ENCODE results near the gene METTL2B.
"Not testable (repeated sequence)": the region's sequence is repeated elsewhere in the genome, so short reads cannot be mapped to it uniquely, and the experiment has no call there.

Gene METTL2B

DNA sequence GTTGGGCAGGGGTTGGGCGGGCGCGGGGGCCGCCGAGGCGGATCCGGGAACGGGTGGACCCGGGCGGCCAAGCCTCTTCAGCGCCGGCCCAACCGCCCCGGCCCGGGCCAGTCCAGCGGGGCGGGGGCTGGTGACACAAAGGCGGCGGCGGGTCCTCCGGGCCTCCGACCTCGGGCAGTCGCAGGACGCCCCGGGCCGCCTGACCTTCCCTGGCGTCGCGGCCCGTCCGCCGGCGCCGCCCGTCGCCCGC is 54.2 kb downstream of the METTL2B start:
- H3K4me3 ChIP-seq (ENCODE audit: control insufficient read depth, low read depth, low read length) = peak overlapping the region; percentile 64

DNA sequence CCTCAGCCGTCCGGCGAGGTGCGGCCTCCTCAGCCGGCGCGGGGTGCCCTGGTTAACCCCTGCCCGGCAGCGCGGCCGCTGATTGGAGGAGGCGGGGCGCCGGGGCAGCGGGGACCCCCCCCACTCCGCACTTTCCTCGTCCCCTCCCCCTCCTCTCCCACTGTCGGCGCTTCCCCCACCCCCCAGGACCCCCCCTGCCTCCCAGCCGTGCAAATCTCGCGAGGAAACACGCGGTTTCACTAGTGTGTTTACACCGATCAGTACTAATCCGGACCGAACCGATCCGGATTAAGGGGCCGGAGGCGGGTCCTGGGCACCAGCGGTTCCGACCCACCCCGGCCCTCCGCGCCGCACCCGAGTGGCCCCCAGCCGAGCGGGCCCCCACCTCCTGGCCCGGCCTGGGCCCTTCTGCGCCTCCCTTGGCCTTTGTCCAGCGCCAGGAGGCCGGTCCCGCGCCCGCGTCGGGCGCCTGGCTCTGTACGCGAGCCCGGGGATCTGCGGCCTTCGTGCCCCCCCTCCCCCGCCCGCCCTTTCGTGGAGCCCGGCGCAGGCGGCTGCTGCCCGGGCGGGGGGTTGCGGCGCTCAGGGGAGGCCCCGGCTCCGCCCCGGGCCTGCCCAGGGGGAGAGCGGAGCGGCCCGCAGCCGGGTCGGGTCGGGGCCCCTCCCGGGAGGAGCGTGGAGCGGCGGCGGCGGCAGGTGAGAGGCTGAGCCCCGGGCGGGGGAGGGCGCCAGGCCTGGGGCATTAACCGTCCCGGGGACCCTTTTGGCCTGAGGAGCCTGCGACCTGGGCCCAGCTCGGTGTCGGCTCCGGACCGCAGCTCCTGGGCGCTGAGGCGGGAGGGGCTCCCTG is 54.8 kb downstream of the METTL2B start:
- DNase-seq (ENCODE audit: low read depth) = peak; percentile 18
- peak overlapping the region; percentile 64 for H3K4me3 ChIP-seq (ENCODE audit: control insufficient read depth, low read depth, low read length)

More for the DNA sequence above, 54.2 kb downstream of the METTL2B start:
- no peak for DNase-seq (ENCODE audit: low read depth)
- TF ChIP-seq, protein P1, sequence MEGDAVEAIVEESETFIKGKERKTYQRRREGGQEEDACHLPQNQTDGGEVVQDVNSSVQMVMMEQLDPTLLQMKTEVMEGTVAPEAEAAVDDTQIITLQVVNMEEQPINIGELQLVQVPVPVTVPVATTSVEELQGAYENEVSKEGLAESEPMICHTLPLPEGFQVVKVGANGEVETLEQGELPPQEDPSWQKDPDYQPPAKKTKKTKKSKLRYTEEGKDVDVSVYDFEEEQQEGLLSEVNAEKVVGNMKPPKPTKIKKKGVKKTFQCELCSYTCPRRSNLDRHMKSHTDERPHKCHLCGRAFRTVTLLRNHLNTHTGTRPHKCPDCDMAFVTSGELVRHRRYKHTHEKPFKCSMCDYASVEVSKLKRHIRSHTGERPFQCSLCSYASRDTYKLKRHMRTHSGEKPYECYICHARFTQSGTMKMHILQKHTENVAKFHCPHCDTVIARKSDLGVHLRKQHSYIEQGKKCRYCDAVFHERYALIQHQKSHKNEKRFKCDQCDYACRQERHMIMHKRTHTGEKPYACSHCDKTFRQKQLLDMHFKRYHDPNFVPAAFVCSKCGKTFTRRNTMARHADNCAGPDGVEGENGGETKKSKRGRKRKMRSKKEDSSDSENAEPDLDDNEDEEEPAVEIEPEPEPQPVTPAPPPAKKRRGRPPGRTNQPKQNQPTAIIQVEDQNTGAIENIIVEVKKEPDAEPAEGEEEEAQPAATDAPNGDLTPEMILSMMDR (IDR thresholded peaks at IDR 0.05; ENCODE audit: control insufficient read depth, insufficient read depth, low read depth, low read length, missing control alignments) = no peak

DNA sequence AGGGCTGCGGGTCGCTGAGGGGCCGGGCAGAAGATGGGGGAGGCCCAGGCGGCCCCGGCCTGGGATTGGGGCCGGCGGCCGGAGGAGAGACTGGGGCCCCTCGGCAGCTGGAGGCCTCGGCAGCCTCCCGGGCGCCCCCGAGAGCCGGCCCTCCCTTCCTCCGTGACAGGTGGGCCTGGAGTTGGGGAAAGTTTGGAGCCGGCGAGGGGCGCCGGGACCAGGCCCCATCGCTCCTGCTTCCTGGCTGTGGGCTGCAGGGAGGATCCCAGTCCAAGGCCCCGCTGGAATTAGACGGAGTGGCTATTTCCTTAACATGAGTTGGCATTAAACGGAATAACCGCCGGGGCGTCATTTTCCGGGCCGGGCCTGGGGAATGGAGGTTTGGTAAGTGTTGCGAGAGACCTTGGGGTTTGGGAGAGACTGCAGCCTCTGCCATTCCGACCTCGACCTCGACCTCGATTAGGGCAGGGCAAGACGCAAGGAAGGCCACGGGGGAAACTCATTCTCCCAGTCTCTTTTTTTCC is 55.5 kb downstream of the METTL2B start:
- peak overlapping the region; percentile 64 for H3K4me3 ChIP-seq (ENCODE audit: control insufficient read depth, low read depth, low read length)
- not testable (repeated sequence) for DNase-seq (ENCODE audit: low read depth)

DNA sequence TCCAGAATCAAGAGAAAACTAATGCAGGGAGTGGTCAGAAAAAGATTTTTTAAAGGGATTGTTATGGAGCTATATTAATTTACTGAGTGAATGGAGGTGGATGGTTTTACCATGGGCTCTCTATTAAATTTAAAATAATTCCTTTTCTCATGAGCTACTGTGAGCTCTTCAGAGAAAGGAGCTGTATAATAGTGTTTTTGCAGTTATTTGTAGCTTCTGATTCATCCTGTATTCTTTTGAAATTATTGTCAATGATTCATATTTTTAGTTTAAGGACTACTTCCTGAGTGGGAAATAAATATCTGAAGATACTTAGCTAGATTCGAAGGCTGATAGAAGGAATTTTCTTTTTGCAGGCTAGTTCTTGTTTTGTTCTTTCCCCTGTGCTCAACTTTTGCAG is 56.4 kb downstream of the METTL2B start:
- H3K4me3 ChIP-seq (ENCODE audit: control insufficient read depth, low read depth, low read length) = peak overlapping the region; percentile 17
- DNase-seq (ENCODE audit: low read depth) = not testable (repeated sequence)

DNA sequence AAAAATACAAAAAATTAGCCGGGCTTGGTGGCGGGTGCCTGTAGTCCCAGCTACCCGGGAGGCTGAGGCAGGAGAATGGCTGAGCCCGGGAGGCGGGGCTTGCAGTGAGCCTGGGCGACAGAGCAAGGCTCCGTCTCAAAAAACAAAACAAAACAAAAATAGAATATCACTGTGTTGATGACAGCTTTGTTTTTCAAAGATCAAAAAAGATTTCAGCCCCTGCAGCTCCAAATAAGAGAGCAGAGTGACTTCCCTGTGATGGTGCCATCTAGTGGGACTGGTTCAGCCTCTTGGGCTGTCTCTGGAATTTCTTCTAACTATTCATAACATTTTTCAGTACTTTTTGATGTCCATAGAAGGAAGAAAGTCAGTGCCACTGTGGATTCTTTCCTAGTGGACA is 60.9 kb downstream of the METTL2B start:
- H3K4me3 ChIP-seq (ENCODE audit: control insufficient read depth, low read depth, low read length); DNase-seq (ENCODE audit: low read depth): not testable (repeated sequence)
- TF ChIP-seq, protein P1 (IDR thresholded peaks at IDR 0.05; ENCODE audit: control insufficient read depth, insufficient read depth, low read depth, low read length, missing control alignments) = peak; percentile 32

DNA sequence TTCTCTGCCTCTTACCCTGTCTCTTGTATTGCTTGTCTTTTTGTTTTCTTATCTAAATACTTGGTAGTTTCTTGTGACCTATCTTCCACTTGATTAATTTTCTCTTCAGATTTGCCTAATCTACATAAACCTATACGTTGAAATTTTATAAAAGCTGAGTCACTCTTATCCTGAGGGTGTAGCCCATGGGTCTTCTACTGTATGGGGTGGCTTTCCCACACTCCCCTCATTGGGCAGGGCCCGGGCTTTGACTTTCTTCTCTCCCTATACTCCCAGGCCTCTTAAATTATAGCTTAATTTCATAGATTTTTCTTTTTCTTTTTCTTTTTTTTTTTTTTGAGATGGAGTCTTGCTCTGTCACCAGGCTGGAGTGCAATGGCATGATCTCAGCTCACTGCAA is 66.0 kb downstream of the METTL2B start:
- H3K4me3 ChIP-seq (ENCODE audit: control insufficient read depth, low read depth, low read length); DNase-seq (ENCODE audit: low read depth): not testable (repeated sequence)

DNA sequence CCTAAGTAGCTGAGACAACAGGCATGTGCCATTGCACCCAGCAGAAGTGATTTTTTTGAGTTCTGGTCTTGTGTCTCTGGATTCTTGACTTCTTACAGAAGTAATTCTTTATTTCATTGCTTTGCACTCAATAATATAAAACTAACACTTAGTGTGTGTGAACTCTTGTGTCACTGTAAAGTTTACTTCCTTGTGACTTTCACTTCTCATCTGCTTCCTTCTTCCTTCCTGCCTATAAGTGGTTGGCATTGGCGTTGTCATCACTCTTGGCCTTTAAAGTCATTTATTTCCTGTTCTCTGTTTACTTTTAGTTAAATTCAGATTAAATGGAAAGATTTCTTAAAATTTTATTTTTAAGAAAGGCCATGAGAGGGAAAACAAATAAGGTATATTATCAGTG is 66.8 kb downstream of the METTL2B start:
- not testable (repeated sequence) for DNase-seq (ENCODE audit: low read depth); H3K4me3 ChIP-seq (ENCODE audit: control insufficient read depth, low read depth, low read length)

DNA sequence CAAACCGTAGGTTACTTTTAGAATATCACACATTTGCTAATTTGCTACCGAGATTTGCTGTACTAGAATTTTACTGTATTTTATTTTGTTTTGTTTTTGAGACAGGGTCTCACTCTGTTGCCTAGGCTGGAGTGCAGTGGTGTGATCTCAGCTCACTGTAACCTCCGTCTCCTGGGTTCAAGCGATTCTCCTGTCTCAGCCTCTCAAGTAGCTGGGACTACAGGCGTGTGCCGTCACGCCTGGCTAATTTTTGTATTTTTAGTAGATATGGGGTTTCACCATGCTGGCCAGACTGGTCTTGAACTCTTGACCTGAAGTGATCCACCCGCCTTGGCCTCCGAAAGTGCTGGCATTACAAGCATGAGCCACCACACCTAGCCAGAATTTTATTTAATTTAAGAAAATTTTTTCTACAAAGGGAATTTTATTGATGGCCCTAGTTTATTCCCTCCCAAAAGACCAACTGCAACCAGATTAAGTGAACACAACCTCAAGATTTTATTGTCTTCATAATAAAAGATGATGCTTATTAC is 69.8 kb downstream of the METTL2B start:
- DNase-seq (ENCODE audit: low read depth); H3K4me3 ChIP-seq (ENCODE audit: control insufficient read depth, low read depth, low read length): not testable (repeated sequence)

DNA sequence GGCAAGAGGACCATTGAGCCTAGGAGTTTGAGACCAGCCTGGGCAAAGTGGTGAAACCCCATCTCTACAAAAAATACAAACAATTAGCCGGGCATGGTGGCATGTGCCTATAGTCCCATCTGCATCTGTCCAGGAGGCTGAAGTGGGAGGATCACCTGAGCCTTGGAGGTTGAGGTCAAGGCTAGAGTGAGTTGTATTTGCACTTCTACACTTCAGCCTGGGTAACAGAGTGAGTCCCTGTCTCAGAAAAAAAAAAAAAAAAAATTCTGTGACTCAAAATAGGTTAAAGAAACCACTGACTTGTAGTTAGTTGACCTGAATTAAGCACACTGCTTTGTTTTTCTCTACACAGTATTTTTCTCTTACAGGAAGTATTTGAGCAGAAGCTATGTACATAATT is 74.4 kb downstream of the METTL2B start:
- TF ChIP-seq, protein P1 (IDR thresholded peaks at IDR 0.05; ENCODE audit: control insufficient read depth, insufficient read depth, low read depth, low read length, missing control alignments) = no peak
- H3K4me3 ChIP-seq (ENCODE audit: control insufficient read depth, low read depth, low read length) = no peak overlapping the region
- DNase-seq (ENCODE audit: low read depth) = no peak

DNA sequence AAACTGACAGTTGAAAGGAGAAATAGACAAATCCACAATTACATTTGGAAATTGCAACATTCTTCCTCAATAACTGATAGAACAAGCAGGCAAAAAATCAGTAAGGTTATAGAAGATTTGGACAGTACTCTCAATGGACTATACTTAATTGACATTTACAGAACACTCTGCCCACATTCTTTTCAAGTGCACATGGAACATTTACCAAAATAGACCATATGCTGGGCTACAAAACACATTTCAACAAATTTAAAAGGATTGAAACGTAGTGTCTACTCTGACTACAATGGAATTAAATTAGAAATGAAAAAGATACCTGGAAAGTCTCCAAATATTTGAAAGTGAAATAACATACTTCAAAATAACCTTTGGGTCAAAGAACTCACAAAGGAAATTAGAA is 77.8 kb downstream of the METTL2B start:
- not testable (repeated sequence) for DNase-seq (ENCODE audit: low read depth); H3K4me3 ChIP-seq (ENCODE audit: control insufficient read depth, low read depth, low read length)

All from AG09309 (cell line).